ENCODE results near the gene GABPB1. TPM values are rescaled to one million over a fixed set of nuclear protein-coding genes. Genes with fewer than 3 reads are reported as not detected.

Gene GABPB1
- total and polyA plus RNA-seq, 10 of the 15 experiments (the other 5 are each of a cell fraction or from before 2014, with no cell fraction given) = 13.9 to 48.2 (median 39.8) TPM

GRCh38 chr15:50328116-50328515 lies 26.9 kb downstream of the GABPB1 start:
- no peak overlapping the region for H3K4me3 ChIP-seq
- DNase-seq (ENCODE audit: low read depth, low spot score) (no peak), ATAC-seq (no peak), FAIRE-seq (no peak)
- H3K4me2 ChIP-seq (ENCODE audit: control insufficient read depth, insufficient read depth) = no peak overlapping the region
- in situ Hi-C loops (cut with MboI) = no loop called here
- ChIA-PET CTCF (interaction anchor here (1.3 to 2.8 kb wide), 3 partner anchors 11 to 15 kb away, joined by 3 to 19 read pairs (median 6); no protein-coding TSS in a partner anchor), SMC1A (ENCODE audit: uncharacterized antibody, unreplicated experiment) (interaction anchor here (0.7 to 1.2 kb wide), 2 partner anchors 12 to 26 kb away, joined by 3 to 4 read pairs; no protein-coding TSS in a partner anchor), POLR2A (interaction anchor here (1.8 to 1.9 kb wide), 2 partner anchors 11 to 23 kb away, joined by 5 to 6 read pairs; no protein-coding TSS in a partner anchor), RAD21 (ENCODE audit: unreplicated experiment) (interaction anchor here (1.4 kb wide), 1 partner anchor 9 kb away, joined by 4 read pairs; no protein-coding TSS in a partner anchor)
- intact Hi-C loops (cut with micrococcal nuclease; ENCODE audit: unreplicated experiment) = no loop called here
- no peak for TF ChIP-seq NBN (IDR thresholded peaks at IDR 0.05)
- no peak overlapping the region for H2AFZ ChIP-seq (ENCODE audit: control insufficient read depth, low read depth, low read length)
- no peak overlapping the region for H3K9ac ChIP-seq (ENCODE audit: control insufficient read depth, insufficient read depth, low read length)
- no peaks in the 10 kb centered on the region for H4K20me1 ChIP-seq (ENCODE audit: control insufficient read depth, insufficient read depth)
- 91% methylated on average over 3 of the region's 3 CpGs for WGBS (ENCODE audit: insufficient coverage, insufficient replicate concordance, low lambda C conversion rate, missing lambda C conversion rate)
- no TSS peak for BruUV-seq (replicated peaks)
- no peaks in the 10 kb centered on the region for H3K36me3 ChIP-seq (ENCODE audit: control insufficient read depth in 2 of 2, insufficient read depth in 2 of 2, low read length in 1 of 2)
- H3K27ac ChIP-seq (ENCODE audit: control insufficient read depth, insufficient read depth) = no peak overlapping the region
- no peaks in the 10 kb centered on the region for H3K4me1 ChIP-seq (ENCODE audit: control insufficient read depth, insufficient read depth, low read length)
- no peaks in the 10 kb centered on the region for H3K27me3 ChIP-seq (replicated peaks in 1 of 2; ENCODE audit: control insufficient read depth in 2 of 2, insufficient read depth in 2 of 2, low read length in 1 of 2)
- no peaks in the 10 kb centered on the region for H3K9me3 ChIP-seq (replicated peaks; ENCODE audit: control insufficient read depth, insufficient read depth, low read length)
- H3K79me2 ChIP-seq (ENCODE audit: control insufficient read depth, insufficient read depth, low read length) = peaks cover 3% of the 10 kb centered on the region

GRCh38 chr15:50321680-50322210 lies 33.3 kb downstream of the GABPB1 start:
- no peak overlapping the region for H3K4me2 ChIP-seq (ENCODE audit: control insufficient read depth, insufficient read depth)
- no peaks in the 10 kb centered on the region for H4K20me1 ChIP-seq (ENCODE audit: control insufficient read depth, insufficient read depth)
- intact Hi-C loops (cut with micrococcal nuclease; ENCODE audit: unreplicated experiment) (loop anchor here (5.0 kb wide), 1 partner anchor 49 kb away; no protein-coding TSS in a partner anchor), in situ Hi-C loops (cut with MboI) (no loop called here)
- CTCF ChIA-PET = interaction anchor here (0.6 kb wide), 1 partner anchor 86 kb away, joined by 3 read pairs; no protein-coding TSS in a partner anchor
- no TSS peak for BruUV-seq (replicated peaks)
- no peak overlapping the region for H3K4me3 ChIP-seq
- no peak overlapping the region for H3K9ac ChIP-seq (ENCODE audit: control insufficient read depth, insufficient read depth, low read length)
- SMC1A ChIA-PET (ENCODE audit: uncharacterized antibody, unreplicated experiment) = interaction anchor here (0.7 to 1.8 kb wide), 2 partner anchors 171 to 238 kb away, joined by 3 to 4 read pairs; no protein-coding TSS in a partner anchor
- TF ChIP-seq NR2F1 (conservative IDR thresholded peaks at IDR 0.05) (no peak), IKZF1 (conservative IDR thresholded peaks at IDR 0.05) (no peak), TCF12 (IDR thresholded peaks at IDR 0.05; ENCODE audit: low read depth, low read length) (no peak), E2F4 (IDR thresholded peaks at IDR 0.05; ENCODE audit: low read depth, low read length) (no peak), WRNIP1 (IDR thresholded peaks at IDR 0.05; ENCODE audit: borderline replicate concordance, low read depth, low read length) (no peak), SMARCA5 (IDR thresholded peaks at IDR 0.05) (no peak), USF1 (IDR thresholded peaks at IDR 0.05; ENCODE audit: borderline replicate concordance, extremely low read length, insufficient read depth, low read depth, low read length) (no peak), ZNF274 (IDR thresholded peaks at IDR 0.05; ENCODE audit: insufficient read depth, insufficient read length) (no peak)
- no peaks in the 10 kb centered on the region for H3K36me3 ChIP-seq (ENCODE audit: control insufficient read depth in 2 of 2, insufficient read depth in 2 of 2, low read length in 1 of 2)
- H3K27me3 ChIP-seq (replicated peaks in 1 of 2; ENCODE audit: control insufficient read depth in 2 of 2, insufficient read depth in 2 of 2, low read length in 1 of 2) = no peaks in the 10 kb centered on the region
- POLR2A ChIA-PET = no interaction called here
- H3K4me1 ChIP-seq (ENCODE audit: control insufficient read depth, insufficient read depth, low read length) = no peaks in the 10 kb centered on the region
- H2AFZ ChIP-seq (ENCODE audit: control insufficient read depth, low read depth, low read length) = no peak overlapping the region
- DNase-seq (ENCODE audit: low read depth, low spot score) = no peak
- FAIRE-seq = no peak
- peaks cover 1% of the 10 kb centered on the region for H3K79me2 ChIP-seq (ENCODE audit: control insufficient read depth, insufficient read depth, low read length)
- no peak for ATAC-seq
- WGBS (ENCODE audit: insufficient coverage, insufficient replicate concordance, low lambda C conversion rate, missing lambda C conversion rate) = 92% methylated on average over 2 of the region's 3 CpGs
- RAD21 ChIA-PET (ENCODE audit: unreplicated experiment) = no interaction called here
- no peak overlapping the region for H3K27ac ChIP-seq (ENCODE audit: control insufficient read depth, insufficient read depth)
- no peaks in the 10 kb centered on the region for H3K9me3 ChIP-seq (replicated peaks; ENCODE audit: control insufficient read depth, insufficient read depth, low read length)

Measured in GM12878 (cell line).